UCSD-AML1 (cell line): ENCODE measurements around the gene FAM43B.

Experiments used
- DNase-seq: peaks from one replicate; lab custom pipeline; 2025; ENCODE audit not compliant: unreplicated experiment; lab: John Stamatoyannopoulos, UW

FAM43B gene

DNA sequence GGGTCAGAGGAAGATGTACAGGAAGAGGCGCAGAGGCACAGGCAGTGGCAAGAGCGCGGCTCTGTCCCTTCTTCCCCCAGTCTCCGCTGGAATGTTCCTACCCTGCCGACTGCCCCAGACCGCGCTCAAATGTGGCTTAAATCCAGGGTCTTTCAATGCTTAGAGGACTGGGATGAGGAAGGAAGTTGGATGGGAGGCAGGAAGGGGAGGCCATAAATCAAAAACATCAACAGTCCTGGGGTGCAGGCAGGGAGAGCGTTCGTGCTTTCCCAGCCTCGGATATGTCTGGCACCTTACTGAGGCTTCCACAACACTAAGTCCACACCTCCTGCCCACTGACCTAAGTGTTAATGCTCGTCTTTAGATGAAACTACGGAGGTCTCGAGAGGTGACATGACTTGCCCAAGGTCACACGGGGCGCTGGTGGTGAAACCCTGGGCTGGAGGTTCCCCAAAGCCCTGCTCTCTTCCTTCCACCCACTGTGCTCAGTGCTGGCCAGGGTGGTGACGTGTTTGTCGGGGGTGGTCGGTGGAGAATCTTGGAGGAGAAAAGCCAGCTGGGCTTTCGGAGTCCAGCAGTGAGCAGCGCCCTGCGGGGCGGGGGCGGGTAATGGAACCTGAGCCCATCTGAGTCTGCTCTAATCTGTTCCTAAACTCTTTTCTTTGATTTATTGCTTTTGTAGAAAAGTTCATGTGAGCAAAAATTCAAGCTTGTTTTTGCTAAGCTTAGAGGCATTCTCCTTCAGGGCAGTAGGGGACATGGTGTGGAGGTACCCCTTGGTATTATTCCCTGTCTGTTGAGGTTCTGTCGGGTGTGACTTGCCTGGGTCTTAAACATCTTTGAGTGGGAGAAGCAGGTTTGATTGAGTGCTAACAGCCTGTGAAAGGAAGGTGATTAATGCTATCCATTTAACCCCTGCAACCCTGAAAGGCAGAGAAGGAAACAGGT, 37.2 kb downstream of the FAM43B start:
- DNase-seq, result peak; percentile 38

DNA sequence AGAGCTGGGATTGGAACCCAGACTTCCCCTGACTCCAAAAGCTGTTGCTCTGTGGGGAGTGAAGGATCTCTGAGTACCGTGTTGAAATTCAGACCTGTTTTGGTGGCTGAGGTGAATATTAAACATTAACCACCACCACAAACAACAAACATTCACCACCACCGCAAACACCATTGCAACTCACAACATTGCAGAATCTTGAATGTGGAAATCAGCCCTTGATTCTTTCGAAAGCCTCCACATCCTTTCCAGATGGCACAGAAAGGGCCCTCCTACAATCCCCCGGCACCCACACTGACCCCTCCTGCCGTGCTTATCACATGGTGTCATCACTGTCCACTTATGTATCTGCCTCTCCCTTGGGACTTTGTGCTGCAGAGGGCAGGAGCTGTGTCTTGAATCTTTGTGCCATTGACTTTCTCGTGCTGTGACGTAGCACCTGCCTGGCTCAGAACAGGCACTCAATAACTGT, 38.0 kb downstream of the FAM43B start:
- no peak for DNase-seq

- no peak for DNase-seq
Measured at GRCh38 chr1:20593756-20594155, 41.4 kb downstream of the FAM43B start.

DNA sequence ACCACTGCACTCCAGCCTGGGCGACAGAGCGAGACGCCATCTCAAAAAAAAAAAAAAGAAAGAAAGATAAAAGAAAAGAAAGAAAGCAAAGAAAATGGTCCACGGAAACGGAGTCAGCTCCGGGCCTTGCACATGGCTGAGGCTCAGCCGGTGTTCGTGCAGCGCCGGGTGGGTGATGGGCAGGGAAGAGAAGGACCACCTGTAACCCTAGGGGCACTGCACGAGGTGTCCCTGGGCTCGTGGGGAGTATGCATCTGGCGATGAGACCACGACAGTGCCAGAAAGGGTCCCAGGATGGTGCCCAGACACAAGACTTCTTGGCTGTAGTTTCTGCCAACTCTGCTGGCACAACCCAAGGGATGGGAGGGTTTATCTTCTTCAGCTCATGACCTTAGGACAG, 42.4 kb downstream of the FAM43B start:
- DNase-seq, result no peak

DNA sequence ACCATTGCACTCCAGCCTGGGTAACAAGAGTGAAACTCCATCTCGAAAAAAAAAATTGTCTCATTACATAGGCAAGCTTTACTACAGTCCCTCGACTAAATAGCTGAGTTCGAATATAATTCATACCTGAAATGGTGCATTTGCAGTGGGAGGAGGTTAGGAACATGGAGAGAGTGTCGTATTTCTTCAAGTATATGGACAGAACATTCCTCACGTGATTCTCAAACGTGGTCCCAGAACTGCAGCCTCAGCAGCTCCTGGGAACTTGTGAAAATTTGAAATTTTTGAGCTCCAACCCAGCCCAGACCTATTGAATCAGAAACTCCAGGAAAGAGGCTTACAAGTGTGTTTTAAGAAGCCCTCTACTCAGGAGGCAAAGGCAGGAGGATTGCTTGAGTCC, 43.7 kb downstream of the FAM43B start:
- no peak for DNase-seq

- DNase-seq, result no peak
Measured at GRCh38 chr1:20597650-20598049, 45.3 kb downstream of the FAM43B start.

GRCh38 chr1:20600156-20600555, 47.8 kb downstream of the FAM43B start:
- DNase-seq, result no peak

DNA sequence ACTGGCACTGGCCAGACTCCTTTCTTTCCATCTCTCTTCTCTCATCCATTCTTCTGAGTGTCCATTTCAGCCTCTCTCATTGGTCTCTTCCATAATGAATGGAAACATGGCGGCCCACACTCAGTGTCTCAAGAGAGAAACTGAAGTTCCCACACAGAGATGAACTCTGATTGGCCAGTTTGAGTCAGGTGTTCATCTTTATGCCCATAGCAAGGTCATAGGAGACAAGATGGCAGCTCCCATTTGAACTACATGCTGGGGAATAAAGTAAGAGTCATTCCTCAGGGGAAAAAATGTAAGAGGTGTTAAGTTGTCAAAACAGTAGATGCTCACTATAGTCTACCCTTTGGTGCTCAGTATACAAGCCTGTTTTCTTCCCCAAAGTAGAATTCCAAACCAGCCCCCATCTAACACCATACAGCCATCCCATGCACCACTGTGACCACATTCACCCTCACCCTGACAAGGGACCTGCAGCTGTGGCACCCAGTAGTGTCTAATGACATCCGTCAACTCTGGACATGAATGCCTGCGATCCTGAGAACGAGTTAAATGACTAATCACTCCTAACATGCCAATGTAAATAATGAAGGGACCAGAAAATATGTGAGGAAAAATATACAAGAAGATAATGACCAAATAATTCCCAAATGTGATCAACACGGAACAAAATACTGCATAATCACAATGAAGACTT, 48.9 kb downstream of the FAM43B start:
- DNase-seq, result no peak

DNA sequence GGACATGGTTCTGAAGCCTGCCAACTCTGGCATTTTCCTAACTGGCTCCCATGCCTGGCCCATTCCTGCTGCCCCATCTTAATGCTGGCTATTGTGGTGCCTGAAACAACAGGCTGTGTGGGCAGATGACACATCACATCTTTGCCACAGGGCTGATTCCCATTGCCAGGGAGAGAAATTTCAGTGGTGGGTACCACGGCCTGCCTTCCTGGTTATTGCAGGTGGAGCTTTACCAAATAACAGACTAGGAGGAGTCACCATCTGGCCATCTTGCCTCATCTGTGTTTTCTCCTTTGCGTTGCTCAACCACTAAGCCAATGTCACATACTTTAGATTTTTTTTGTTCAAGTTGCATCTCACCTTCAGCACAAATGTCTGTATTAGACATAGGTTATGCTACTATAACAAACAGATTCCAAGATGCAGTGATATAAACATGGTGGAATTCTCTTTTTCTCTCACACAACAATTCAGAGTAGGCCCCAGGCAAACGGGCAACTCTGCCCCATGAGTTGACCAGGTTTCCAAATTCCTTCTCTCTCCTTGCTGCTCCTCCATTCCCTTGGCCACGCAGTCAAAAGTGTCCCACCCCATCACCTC, 50.6 kb downstream of the FAM43B start:
- no peak for DNase-seq

GRCh38 chr1:20603504-20604464, 51.4 kb downstream of the FAM43B start:
- DNase-seq, result no peak
